HCT116 (cell line): ENCODE measurements around the gene UVRAG. TPM values are rescaled to one million over a fixed set of nuclear protein-coding genes. Genes with fewer than 3 reads are reported as not detected.

Source experiments
- ATAC-seq: fragments of 200-7000 bp; cut with Tn5 transposase; 2 replicates; pipeline ENCODE4 v1.9.1; 2020; ENCODE audit warnings: mild to moderate bottlenecking, moderate library complexity
- BruUV-seq: library from RNA; stranded (reverse); fragments of 400-500 nt; replicated peaks from 2 replicates; lab custom pipeline; 2021; lab: Mats Ljungman, UMichigan
- CTCF ChIA-PET: fragments of 300-600 bp; sonication (Branson Sonifier 250); formaldehyde crosslinking; loops from one replicate; lab custom pipeline; 2021; ENCODE audit warnings: antibody characterized with exemption; lab: Charles Lee
- POLR2A ChIA-PET: fragments of 300-600, 350-600 bp; sonication (Branson Sonifier 250); formaldehyde crosslinking; loops from one replicate; lab custom pipeline; 2021; ENCODE audit warnings: antibody characterized with exemption; lab: Charles Lee
- RAD21 ChIA-PET, 2 experiments: fragments of 300-600 bp; sonication (Branson Sonifier 250); formaldehyde crosslinking; loops; one replicate each; lab custom pipeline; 2023; ENCODE audit warnings: low total read pairs in 2 of 2; ENCODE audit not compliant: uncharacterized antibody in 2 of 2, unreplicated experiment in 2 of 2, low non-redundant PET in 1 of 2; lab: Charles Lee
- DNase-seq: peaks from one replicate; pipeline ENCODE4 v3.0.0-alpha.2; 2010; ENCODE audit warnings: low read depth, low spot score
- H2AFZ ChIP-seq: fragments of 200-600 bp; shearing (Covaris generic), sonication (generic); 2 replicates; pipeline ENCODE4 v1.6.1; 2017; ENCODE audit warnings: low read depth, mixed run types, mixed read lengths, antibody characterized with exemption, low read length; ENCODE audit not compliant: poor library complexity, severe bottlenecking
- H3K27ac ChIP-seq: 2 replicates; pipeline ENCODE4 v1.5.1; 2012; ENCODE audit warnings: low read depth, low read length
- H3K27me3 ChIP-seq: fragments of 200-600 bp; sonication (generic); 2 replicates; pipeline ENCODE4 v1.6.1; 2016; ENCODE audit warnings: mixed run types, low read length, mixed read lengths; ENCODE audit not compliant: insufficient read depth
- H3K36me3 ChIP-seq, 2 experiments: fragments of 200-500 bp in 1 of 2; fragments of 200-600 bp in 1 of 2; sonication (Bioruptor generic) in 1 of 2; sonication (generic) in 1 of 2; 2 replicates each; pipeline versions ENCODE4 v1.5.1 to v1.6.1; 2014 to 2016; ENCODE audit warnings: low read length in 2 of 2, inconsistent platforms in 1 of 2, mixed read lengths in 1 of 2, mixed run types in 1 of 2; ENCODE audit not compliant: insufficient read depth in 2 of 2, control insufficient read depth in 1 of 2
- H3K4me1 ChIP-seq, 2 experiments: fragments of 200-600 bp in 1 of 2; sonication (generic) in 1 of 2; 2 replicates each; pipeline versions ENCODE4 v1.5.1 to v1.6.1; 2012 to 2017; ENCODE audit warnings: low read length in 2 of 2, inconsistent platforms in 1 of 2, mild to moderate bottlenecking in 1 of 2, mixed read lengths in 1 of 2, mixed run types in 1 of 2, moderate library complexity in 1 of 2; ENCODE audit not compliant: insufficient read depth in 2 of 2, control insufficient read depth in 1 of 2
- H3K4me2 ChIP-seq: fragments of 200-600 bp; sonication (generic); 2 replicates; pipeline ENCODE4 v1.6.1; 2017; ENCODE audit warnings: mixed run types, low read length, mixed read lengths
- H3K4me3 ChIP-seq, 2 experiments: fragments of 200-600 bp in 1 of 2; sonication (generic) in 1 of 2; replicated peaks in 1 of 2; 2 replicates each; pipeline ENCODE4 v1.5.1; 2011 to 2016; ENCODE audit warnings: low read length in 2 of 2, control low read depth in 1 of 2, low read depth in 1 of 2, mild to moderate bottlenecking in 1 of 2, mixed read lengths in 1 of 2, mixed run types in 1 of 2
- H3K79me2 ChIP-seq: fragments of 200-600 bp; sonication (generic); 2 replicates; pipeline ENCODE4 v1.6.1; 2017; ENCODE audit warnings: mild to moderate bottlenecking, mixed run types, low read length, moderate library complexity, mixed read lengths; ENCODE audit not compliant: insufficient read depth
- H3K9ac ChIP-seq: fragments of 200-600 bp; sonication (generic); 2 replicates; pipeline ENCODE4 v1.6.1; 2016; ENCODE audit warnings: low read length, mixed read lengths
- H3K9me2 ChIP-seq: fragments of 200-600 bp; sonication (generic), shearing (Covaris generic); 2 replicates; pipeline ENCODE4 v1.6.1; 2017; ENCODE audit warnings: mixed run types, mild to moderate bottlenecking, moderate library complexity; ENCODE audit not compliant: insufficient read depth
- H3K9me3 ChIP-seq, 2 experiments: fragments of 200-500 bp in 1 of 2; fragments of 200-600 bp in 1 of 2; sonication (Bioruptor generic) in 1 of 2; sonication (generic) in 1 of 2; 2 replicates each; pipeline ENCODE4 v1.6.1; 2014 to 2017; ENCODE audit warnings: low read length in 2 of 2, mixed read lengths in 2 of 2, inconsistent platforms in 1 of 2, low read depth in 1 of 2, mild to moderate bottlenecking in 1 of 2, mixed run types in 1 of 2, moderate library complexity in 1 of 2; ENCODE audit not compliant: control insufficient read depth in 1 of 2, insufficient read depth in 1 of 2
- H4K20me1 ChIP-seq: fragments of 200-600 bp; sonication (generic), shearing (Covaris generic); 2 replicates; pipeline ENCODE4 v1.6.1; 2017; ENCODE audit warnings: mixed run types, mild to moderate bottlenecking, moderate library complexity; ENCODE audit not compliant: insufficient read depth
- CTCF ChIP-seq, 3 experiments: fragments of 200-600 bp in 1 of 3; sonication (generic) in 1 of 3; IDR thresholded peaks in 2 of 3; conservative IDR thresholded peaks in 1 of 3; 2 replicates each; pipeline ENCODE4 v1.5.1; 2012 to 2017; ENCODE audit warnings: low read depth in 2 of 3, low read length in 2 of 3, antibody characterized with exemption in 1 of 3, borderline replicate concordance in 1 of 3, control low read depth in 1 of 3, mild to moderate bottlenecking in 1 of 3, mixed read lengths in 1 of 3, mixed run types in 1 of 3, moderate library complexity in 1 of 3; ENCODE audit not compliant: insufficient read depth in 1 of 3
- EGR1 ChIP-seq: IDR thresholded peaks from 2 replicates; pipeline ENCODE4 v1.6.1; 2012; ENCODE audit warnings: low read depth
- ELF1 ChIP-seq: IDR thresholded peaks from 2 replicates; pipeline ENCODE4 v1.6.1; 2012; ENCODE audit warnings: low read depth, borderline replicate concordance
- EZH2phosphoT487 ChIP-seq: fragments of 200-600 bp; IDR thresholded peaks from 2 replicates; pipeline ENCODE4 v1.6.1; 2018; ENCODE audit warnings: antibody characterized with exemption, borderline replicate concordance
- JUND ChIP-seq: IDR thresholded peaks from 2 replicates; pipeline ENCODE4 v1.6.1; 2012
- MAX ChIP-seq: IDR thresholded peaks from 2 replicates; pipeline ENCODE4 v1.6.1; 2012
- POLR2A ChIP-seq: IDR thresholded peaks from 2 replicates; pipeline ENCODE4 v1.7.0; 2011; ENCODE audit warnings: borderline replicate concordance; ENCODE audit not compliant: insufficient read depth, insufficient read length; ENCODE audit errors: extremely low read depth
- POLR2AphosphoS5 ChIP-seq: IDR thresholded peaks from 2 replicates; pipeline ENCODE4 v1.6.1; 2011; ENCODE audit warnings: mild to moderate bottlenecking, low read depth, low read length, moderate library complexity
- RAD21 ChIP-seq: IDR thresholded peaks from 2 replicates; pipeline ENCODE4 v1.6.1; 2012; ENCODE audit warnings: low read depth, mild to moderate bottlenecking
- REST ChIP-seq: IDR thresholded peaks from 2 replicates; pipeline ENCODE4 v1.6.1; 2012; ENCODE audit warnings: low read depth
- YY1 ChIP-seq: IDR thresholded peaks from 2 replicates; pipeline ENCODE4 v1.6.1; 2011; ENCODE audit warnings: low read length, low read depth, moderate library complexity, mild to moderate bottlenecking; ENCODE audit not compliant: insufficient replicate concordance; ENCODE audit errors: extremely low read depth
- ZNF274 ChIP-seq: fragments of 200-500 bp; sonication (Bioruptor generic); IDR thresholded peaks from 2 replicates; pipeline ENCODE4 v1.6.1; 2014; ENCODE audit warnings: mild to moderate bottlenecking, low read depth, low read length, inconsistent platforms
- intact Hi-C: fragments of 100-400 bp; cut with micrococcal nuclease; formaldehyde crosslinking; loops from 2 replicates; pipeline ENCODE4 v1.10.0; 2022
- total RNA-seq: library from RNA; stranded (reverse); gene quantifications from one replicate; pipeline ENCODE4 v1.2.1, GENCODE V29; 2021; ENCODE audit not compliant: unreplicated experiment
- TF ChIP-seq, protein P1 (sequence below): IDR thresholded peaks from 2 replicates; pipeline ENCODE4 v1.6.1; 2012
- TF ChIP-seq, protein P2 (sequence below): IDR thresholded peaks from 2 replicates; pipeline ENCODE4 v1.6.1; 2011; ENCODE audit warnings: mild to moderate bottlenecking, low read length, moderate library complexity; ENCODE audit not compliant: insufficient replicate concordance; ENCODE audit errors: extremely low read depth

The UVRAG gene
- total RNA-seq, 1 experiment from 2014 or later = 12.3 TPM

DNA sequence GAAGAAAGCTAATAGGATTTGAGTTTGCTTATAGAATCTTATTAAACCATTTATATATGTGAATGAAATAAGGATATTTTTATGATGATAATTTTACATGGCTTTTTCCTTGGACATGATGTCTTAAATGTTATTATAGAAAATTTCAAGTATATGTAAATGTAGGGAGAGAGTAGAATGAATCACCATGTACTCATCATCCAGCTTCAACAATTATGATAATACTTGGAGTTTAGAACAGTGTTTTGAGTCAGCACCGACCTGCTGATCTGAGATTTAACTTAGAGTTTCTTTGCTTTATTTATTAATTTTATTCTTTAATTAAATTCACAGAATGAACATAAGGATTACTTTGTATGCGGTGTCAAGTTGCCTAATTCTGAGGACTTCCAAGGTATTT lies 193.5 kb downstream of the UVRAG start:
- Histone ChIP-seq H3K4me3 (no peak overlapping the region), H3K9me2 (no peaks in the 10 kb centered on the region), H3K9me3 (no peaks in the 10 kb centered on the region), H3K27me3 (no peaks in the 10 kb centered on the region), H2AFZ (no peak overlapping the region), H3K4me2 (no peak overlapping the region), H3K4me1 (no peaks in the 10 kb centered on the region), H3K79me2 (no peaks in the 10 kb centered on the region), H3K36me3 (no peaks in the 10 kb centered on the region), H4K20me1 (no peaks in the 10 kb centered on the region), H3K27ac (no peak overlapping the region), H3K9ac (no peak overlapping the region)
- ChIA-PET RAD21 (no interaction called here), POLR2A (no interaction called here), CTCF (no interaction called here)
- TF ChIP-seq ELF1 (no peak), REST (no peak), YY1 (no peak), MAX (no peak), POLR2A (no peak), ZNF274 (no peak), RAD21 (no peak), CTCF (IDR thresholded peaks at IDR 0.05 in 2 of 3, conservative IDR thresholded peaks at IDR 0.05 in 1 of 3; ENCODE audit: borderline replicate concordance in 1 of 3, insufficient read depth in 1 of 3, low read depth in 2 of 3, low read length in 2 of 3) (no peak), JUND (no peak), EGR1 (no peak), POLR2AphosphoS5 (no peak), EZH2phosphoT487 (no peak)
- TF ChIP-seq, protein P1, sequence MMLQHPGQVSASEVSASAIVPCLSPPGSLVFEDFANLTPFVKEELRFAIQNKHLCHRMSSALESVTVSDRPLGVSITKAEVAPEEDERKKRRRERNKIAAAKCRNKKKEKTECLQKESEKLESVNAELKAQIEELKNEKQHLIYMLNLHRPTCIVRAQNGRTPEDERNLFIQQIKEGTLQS = no peak
- TF ChIP-seq, protein P2, sequence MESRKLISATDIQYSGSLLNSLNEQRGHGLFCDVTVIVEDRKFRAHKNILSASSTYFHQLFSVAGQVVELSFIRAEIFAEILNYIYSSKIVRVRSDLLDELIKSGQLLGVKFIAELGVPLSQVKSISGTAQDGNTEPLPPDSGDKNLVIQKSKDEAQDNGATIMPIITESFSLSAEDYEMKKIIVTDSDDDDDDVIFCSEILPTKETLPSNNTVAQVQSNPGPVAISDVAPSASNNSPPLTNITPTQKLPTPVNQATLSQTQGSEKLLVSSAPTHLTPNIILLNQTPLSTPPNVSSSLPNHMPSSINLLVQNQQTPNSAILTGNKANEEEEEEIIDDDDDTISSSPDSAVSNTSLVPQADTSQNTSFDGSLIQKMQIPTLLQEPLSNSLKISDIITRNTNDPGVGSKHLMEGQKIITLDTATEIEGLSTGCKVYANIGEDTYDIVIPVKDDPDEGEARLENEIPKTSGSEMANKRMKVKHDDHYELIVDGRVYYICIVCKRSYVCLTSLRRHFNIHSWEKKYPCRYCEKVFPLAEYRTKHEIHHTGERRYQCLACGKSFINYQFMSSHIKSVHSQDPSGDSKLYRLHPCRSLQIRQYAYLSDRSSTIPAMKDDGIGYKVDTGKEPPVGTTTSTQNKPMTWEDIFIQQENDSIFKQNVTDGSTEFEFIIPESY = no peak
- no peak for ATAC-seq
- intact Hi-C loops = no loop called here
- DNase-seq = no peak
- BruUV-seq = no TSS peak
